DMS53 treated with DMSO at 0.1 percent for 48 hours (cell line): ENCODE results near the gene CCDC71L.

Experiments used
- DNase-seq: peaks from one replicate; lab custom pipeline; 2025; ENCODE audit not compliant: unreplicated experiment; lab: John Stamatoyannopoulos, UW

Gene CCDC71L

GRCh38 chr7:106609416-106609815 is 51.5 kb downstream of the CCDC71L start:
- no peak for DNase-seq

DNA sequence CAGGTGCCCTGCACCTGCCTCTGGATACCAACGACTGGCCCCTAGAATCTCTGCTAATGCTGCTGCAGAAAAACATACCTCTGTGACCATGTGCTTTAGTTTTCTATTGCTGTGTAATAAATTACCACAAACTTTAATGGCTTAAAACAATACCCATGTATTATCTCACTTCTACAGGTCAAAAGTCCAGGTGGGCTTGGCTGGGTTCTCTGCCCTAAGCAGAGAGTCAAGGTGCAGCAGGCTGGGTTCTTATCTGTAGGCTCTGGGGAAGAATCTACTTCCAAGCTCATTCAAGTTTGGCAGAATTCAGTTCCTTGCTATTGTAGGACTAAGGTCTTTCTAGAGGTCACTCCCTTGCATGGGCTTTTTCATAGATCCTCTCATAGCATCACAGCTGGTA is 52.3 kb downstream of the CCDC71L start:
- DNase-seq, result no peak
